ENCODE measurements around the gene PRCP. TPM values are rescaled to one million over a fixed set of nuclear protein-coding genes. Genes with fewer than 3 reads are reported as not detected.

The PRCP gene
- total and polyA plus RNA-seq, 9 donors = 36.4 to 184 (median 62.8) TPM

DNA sequence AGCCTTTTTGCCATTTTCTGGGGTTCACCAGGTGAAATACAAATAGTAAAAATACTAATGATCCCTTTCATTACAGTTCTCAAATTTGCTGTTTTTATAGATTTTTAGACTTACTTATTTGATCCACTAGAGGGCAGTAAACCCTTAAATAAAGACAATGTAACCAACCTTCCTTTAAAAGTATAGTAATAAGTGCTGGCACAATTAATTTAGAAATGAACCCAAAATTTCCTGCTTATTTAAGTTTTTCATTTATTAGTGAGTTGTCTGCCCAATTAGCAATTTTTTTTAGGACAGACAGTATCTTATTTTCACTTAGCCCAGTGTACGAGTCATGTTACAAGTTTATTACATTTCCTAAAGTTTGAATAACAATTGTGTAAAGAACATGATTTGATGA lies 6.0 kb upstream of the PRCP start:
- 27 to 39% (median 32%) methylated on average over 1 of the region's 1 CpG for WGBS, 3 donors

DNA sequence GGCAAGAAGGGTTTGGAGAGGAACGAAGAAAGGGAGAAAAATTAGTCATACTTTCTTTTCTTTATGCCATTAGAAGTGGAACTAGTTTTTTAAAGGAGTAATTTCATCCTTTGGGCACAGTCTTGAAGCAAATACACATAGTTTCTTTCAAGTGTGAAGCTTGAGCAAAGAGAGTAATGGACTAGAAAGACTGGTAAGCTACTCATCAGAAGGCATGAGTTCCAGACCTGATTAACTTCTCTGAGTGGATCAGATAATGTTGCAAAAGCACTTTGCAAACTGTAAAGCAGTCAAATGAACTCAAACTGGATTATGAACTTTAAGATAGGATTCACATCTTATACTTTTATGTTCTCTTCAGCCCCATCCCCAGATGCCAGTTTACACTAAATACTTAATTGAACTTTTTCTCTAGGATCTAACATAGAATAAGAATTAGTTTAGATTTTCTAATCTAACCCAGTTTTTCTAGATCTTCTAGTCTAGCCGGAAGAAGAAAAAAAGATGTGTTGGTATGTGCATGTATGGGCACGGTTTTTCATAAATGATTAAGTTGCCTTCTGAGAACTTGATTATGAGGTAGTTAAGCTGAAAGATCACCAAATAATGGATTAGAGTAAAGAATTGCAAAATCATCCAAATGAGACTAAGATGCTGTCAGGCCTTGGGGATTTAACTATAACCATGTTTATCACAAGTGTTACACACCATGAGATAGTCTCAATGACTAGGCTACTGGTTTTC lies 3.8 kb upstream of the PRCP start:
- no peaks in the 10 kb centered on the region for H3K27me3 ChIP-seq
- no peak overlapping the region for H3K27ac ChIP-seq
- TF ChIP-seq POLR2A (IDR thresholded peaks at IDR 0.05) = no peak
- no peak for TF ChIP-seq EP300 (IDR thresholded peaks at IDR 0.05)
- TF ChIP-seq, protein P1, sequence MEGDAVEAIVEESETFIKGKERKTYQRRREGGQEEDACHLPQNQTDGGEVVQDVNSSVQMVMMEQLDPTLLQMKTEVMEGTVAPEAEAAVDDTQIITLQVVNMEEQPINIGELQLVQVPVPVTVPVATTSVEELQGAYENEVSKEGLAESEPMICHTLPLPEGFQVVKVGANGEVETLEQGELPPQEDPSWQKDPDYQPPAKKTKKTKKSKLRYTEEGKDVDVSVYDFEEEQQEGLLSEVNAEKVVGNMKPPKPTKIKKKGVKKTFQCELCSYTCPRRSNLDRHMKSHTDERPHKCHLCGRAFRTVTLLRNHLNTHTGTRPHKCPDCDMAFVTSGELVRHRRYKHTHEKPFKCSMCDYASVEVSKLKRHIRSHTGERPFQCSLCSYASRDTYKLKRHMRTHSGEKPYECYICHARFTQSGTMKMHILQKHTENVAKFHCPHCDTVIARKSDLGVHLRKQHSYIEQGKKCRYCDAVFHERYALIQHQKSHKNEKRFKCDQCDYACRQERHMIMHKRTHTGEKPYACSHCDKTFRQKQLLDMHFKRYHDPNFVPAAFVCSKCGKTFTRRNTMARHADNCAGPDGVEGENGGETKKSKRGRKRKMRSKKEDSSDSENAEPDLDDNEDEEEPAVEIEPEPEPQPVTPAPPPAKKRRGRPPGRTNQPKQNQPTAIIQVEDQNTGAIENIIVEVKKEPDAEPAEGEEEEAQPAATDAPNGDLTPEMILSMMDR (IDR thresholded peaks at IDR 0.05) = no peak
- H3K4me1 ChIP-seq (ENCODE audit: insufficient read depth) = no peaks in the 10 kb centered on the region
- intact Hi-C loops (cut with DNase I) = loop anchor here (5.0 to 10.0 kb wide), 5 partner anchors 181 to 911 kb away; partner anchors contain the start of gene ANKRD42 (in 2 of the 4)
- 78 to 81% (median 80%) methylated on average over 3 of the region's 3 CpGs for WGBS, 3 donors
- no peak overlapping the region for H3K4me3 ChIP-seq
- DNase-seq = no peak
- no peaks in the 10 kb centered on the region for H3K36me3 ChIP-seq
- no peaks in the 10 kb centered on the region for H3K9me3 ChIP-seq

More for the DNA sequence above, 6.0 kb upstream of the PRCP start:
- Histone ChIP-seq H3K4me3 (no peak overlapping the region), H3K9me3 (no peaks in the 10 kb centered on the region), H3K36me3 (no peaks in the 10 kb centered on the region), H3K4me1 (ENCODE audit: insufficient read depth) (no peaks in the 10 kb centered on the region), H3K27me3 (no peaks in the 10 kb centered on the region), H3K27ac (no peak overlapping the region)
- DNase-seq = no peak
- intact Hi-C loops (cut with DNase I) = loop anchor here in 3 of 4 donors (5.0 to 10.0 kb wide), 5 partner anchors 179 to 909 kb away; no protein-coding TSS in a partner anchor
- TF ChIP-seq, protein P1 (IDR thresholded peaks at IDR 0.05) = peak in 2 of 3 donors; percentile 21 to 33
- no peak for TF ChIP-seq EP300 (IDR thresholded peaks at IDR 0.05)

DNA sequence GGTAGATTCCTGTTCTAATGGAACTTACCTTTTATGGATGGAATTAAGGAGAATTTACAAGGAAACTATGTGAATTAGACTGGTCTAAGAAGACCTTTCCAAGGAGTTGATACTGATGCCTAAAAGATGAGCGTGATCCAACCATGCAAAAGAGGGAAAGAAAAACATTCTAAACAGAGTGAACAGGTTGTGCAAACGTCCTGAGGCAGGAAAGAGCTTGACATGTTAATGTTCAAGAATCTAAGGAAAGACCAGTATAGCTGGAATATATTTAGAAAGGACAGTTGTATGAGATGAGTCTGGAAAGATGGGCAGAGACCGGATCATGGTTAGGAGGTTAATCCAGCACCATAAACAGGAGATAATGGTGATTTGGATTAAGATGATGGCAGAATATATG lies 2.6 kb upstream of the PRCP start:
- intact Hi-C loops (cut with DNase I) = loop anchor here (5.0 to 10.0 kb wide), 5 partner anchors 182 to 912 kb away; partner anchors contain the start of gene ANKRD42 (in 2 of the 4)
- no peak for DNase-seq
- WGBS, 3 donors = 67 to 73% (median 68%) methylated on average over 3 of the region's 3 CpGs
- no peaks in the 10 kb centered on the region for H3K27me3 ChIP-seq
- no peak overlapping the region for H3K27ac ChIP-seq
- no peak overlapping the region for H3K4me3 ChIP-seq
- no peaks in the 10 kb centered on the region for H3K9me3 ChIP-seq
- H3K4me1 ChIP-seq (ENCODE audit: insufficient read depth) = no peaks in the 10 kb centered on the region
- no peaks in the 10 kb centered on the region for H3K36me3 ChIP-seq
- TF ChIP-seq EP300 (IDR thresholded peaks at IDR 0.05) (no peak), POLR2A (IDR thresholded peaks at IDR 0.05) (no peak)
- TF ChIP-seq, protein P1 (IDR thresholded peaks at IDR 0.05) = no peak

GRCh38 chr11:82901922-82902485 lies 1.8 kb upstream of the PRCP start:
- intact Hi-C loops (cut with DNase I) = loop anchor here (2.0 to 10.0 kb wide), 6 partner anchors 171 to 913 kb away; partner anchors contain the start of gene ANKRD42 (in 2 of the 4)
- Histone ChIP-seq H3K4me3 (peak overlapping the region; percentile 85), H3K36me3 (no peaks in the 10 kb centered on the region), H3K27ac (no peak overlapping the region), H3K27me3 (no peaks in the 10 kb centered on the region), H3K9me3 (no peaks in the 10 kb centered on the region), H3K4me1 (ENCODE audit: insufficient read depth) (no peaks in the 10 kb centered on the region)
- WGBS, 3 donors = 0 to 2% (median 1%) methylated on average over 15 of the region's 15 CpGs
- TF ChIP-seq EP300 (IDR thresholded peaks at IDR 0.05) = no peak
- TF ChIP-seq POLR2A (IDR thresholded peaks at IDR 0.05) = no peak
- TF ChIP-seq, protein P1 (IDR thresholded peaks at IDR 0.05) = no peak
- no peak for DNase-seq

All from ovary (tissue), 9 donors.